GM13976 (cell line): ENCODE measurements around the gene LRP8.

Source experiments
- DNase-seq: peaks from one replicate; pipeline ENCODE4 v3.0.0; 2012; ENCODE audit warnings: low spot score
- in situ Hi-C: fragments of 300-500 bp; cut with MboI; formaldehyde crosslinking; loops from one replicate; pipeline ENCODE4 v1.12.0; 2022; ENCODE audit warnings: low sequenced_read_pairs, mixed read lengths, inconsistent platforms; ENCODE audit not compliant: unreplicated experiment
- TF ChIP-seq, protein P1 (sequence below): IDR thresholded peaks from 2 replicates; pipeline ENCODE4 v1.5.1; 2012; ENCODE audit warnings: borderline replicate concordance, mild to moderate bottlenecking; ENCODE audit not compliant: insufficient read depth; ENCODE audit errors: extremely low read depth, missing control alignments, control extremely low read depth

Gene LRP8

GRCh38 chr1:53317646-53318539 lies 10.0 kb downstream of the LRP8 start:
- in situ Hi-C loops, result no loop called here
- TF ChIP-seq, protein P1, sequence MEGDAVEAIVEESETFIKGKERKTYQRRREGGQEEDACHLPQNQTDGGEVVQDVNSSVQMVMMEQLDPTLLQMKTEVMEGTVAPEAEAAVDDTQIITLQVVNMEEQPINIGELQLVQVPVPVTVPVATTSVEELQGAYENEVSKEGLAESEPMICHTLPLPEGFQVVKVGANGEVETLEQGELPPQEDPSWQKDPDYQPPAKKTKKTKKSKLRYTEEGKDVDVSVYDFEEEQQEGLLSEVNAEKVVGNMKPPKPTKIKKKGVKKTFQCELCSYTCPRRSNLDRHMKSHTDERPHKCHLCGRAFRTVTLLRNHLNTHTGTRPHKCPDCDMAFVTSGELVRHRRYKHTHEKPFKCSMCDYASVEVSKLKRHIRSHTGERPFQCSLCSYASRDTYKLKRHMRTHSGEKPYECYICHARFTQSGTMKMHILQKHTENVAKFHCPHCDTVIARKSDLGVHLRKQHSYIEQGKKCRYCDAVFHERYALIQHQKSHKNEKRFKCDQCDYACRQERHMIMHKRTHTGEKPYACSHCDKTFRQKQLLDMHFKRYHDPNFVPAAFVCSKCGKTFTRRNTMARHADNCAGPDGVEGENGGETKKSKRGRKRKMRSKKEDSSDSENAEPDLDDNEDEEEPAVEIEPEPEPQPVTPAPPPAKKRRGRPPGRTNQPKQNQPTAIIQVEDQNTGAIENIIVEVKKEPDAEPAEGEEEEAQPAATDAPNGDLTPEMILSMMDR, result no peak

DNA sequence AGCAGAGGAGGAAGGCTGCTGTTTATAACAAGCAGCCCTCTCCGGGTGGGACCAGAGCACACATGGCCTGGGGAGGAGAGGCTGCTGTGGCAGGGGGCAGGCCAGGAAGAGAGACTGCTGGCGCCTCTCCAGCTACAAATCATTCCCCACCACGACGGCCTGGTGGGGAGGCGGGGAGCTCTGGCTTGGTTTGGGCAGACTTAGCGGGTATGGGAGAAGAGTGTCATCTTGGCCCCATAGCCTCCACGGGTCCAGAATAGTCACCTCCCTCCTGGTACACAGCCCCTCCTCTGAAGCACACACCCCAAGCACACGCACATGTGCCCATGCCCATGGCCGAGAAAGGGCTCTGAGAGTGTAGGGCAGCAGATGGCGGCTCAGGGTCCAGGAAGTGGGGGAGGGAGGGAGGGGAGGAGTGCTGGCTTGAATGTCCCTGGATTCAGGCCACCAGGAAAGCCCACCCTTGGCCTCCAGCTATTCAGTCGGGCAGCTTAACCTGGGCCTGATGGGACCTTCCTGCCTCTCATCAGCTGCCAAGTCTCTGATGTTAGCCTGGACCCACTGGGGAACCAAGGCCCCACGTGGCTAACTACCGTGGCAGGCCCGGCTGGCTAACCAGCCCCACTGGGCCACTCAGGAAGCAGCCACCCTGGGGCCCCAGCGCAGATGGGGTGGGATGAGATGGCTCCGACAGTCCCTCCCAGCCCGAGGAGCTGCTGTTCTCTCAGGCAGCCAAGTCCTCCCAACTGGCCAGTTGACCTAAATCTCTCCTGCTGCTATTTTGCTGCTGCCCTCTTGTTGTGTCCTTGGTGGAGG lies 10.9 kb downstream of the LRP8 start:
- in situ Hi-C loops, result no loop called here
- TF ChIP-seq, protein P1, result no peak
- no peak for DNase-seq

More at GRCh38 chr1:53317646-53318539, 10.0 kb downstream of the LRP8 start:
- DNase-seq, result no peak

DNA sequence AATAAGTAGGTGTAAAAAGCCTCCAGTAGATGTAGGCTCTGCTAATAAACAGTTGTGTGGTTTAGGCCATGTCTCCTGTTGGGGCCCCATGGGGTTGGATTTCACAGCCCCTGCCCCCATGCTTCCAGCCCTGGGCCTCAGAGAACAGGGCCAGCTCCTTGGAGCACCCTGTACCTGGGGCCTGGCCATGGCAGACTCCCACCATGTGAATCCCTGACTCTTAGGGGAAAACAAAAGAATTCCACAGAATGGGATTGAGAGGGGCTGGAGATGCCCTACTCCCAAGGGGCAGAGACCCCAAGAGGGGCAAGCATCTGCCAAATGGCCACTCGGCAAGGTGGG lies 11.5 kb downstream of the LRP8 start:
- no peak for DNase-seq
- in situ Hi-C loops, result no loop called here
- TF ChIP-seq, protein P1, result no peak

DNA sequence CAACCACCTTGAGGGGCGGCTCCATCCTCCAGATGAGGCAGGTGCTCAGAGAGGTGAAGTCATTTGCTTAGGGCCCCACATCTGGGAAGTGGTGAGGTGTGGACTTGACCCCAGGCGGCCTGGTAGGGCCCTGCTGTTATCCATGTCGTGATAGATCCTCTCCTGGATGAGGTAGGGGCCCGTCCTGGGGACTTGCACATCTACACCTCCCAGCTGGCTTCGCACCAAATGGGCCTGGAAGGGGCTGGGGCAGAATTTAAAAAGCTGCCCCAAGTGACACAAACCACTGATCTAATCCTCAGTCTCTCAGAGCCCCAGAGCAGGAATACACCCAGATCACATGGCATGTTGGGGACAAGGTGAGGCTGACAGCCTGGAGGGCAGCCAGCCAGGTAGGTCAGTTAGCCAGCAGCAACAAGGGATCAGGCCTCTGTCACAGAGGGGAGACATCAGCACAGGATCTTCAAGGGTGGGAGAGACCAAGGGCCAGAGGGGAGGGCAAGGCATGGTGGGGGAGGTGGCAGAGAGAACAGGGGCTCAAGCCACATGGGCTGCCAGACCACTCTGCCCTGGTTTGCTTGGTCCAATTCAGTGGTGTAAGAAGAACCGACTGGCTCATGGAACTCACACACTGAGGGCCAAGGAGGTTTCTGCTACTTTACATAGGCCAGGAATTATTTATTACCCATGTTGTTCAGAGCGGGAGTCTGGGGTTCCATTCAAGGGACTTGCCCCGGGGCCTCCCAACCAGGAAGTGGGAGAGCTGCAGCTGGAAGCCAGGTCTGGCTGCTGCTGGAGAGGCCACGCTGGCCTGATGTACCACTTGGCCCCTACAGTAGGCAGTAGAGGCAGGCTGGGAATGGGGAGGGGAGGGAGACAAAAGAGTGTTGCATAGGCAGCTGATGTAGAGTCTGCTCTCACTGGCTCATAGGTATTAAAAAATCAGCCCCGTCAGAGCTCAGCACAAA lies 12.1 kb downstream of the LRP8 start:
- DNase-seq, result no peak
- in situ Hi-C loops, result no loop called here
- TF ChIP-seq, protein P1, result no peak

DNA sequence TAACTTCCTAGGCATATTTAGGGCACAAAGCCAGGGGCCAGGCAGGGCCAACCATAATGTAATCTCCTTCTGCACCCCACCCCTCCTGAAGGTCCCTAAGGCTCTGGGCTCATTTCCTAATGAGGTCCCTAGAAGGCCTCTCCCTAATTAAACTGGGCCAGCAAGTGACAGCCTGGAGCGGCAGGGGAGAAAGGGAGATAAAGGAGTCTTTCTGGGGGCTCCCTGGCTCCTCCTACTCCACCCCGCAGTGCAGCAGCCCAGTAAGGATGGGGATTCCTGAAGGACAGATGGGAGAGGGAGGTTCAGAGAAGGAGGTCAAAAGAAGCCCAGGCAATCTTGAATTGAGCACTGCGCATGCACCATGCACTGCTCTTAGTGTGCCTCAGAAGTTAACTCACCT lies 12.8 kb downstream of the LRP8 start:
- in situ Hi-C loops, result no loop called here
- no peak for DNase-seq
- TF ChIP-seq, protein P1, result no peak

- TF ChIP-seq, protein P1, result no peak
- DNase-seq, result no peak
- in situ Hi-C loops, result no loop called here
These were observed 13.3 kb downstream of the LRP8 start for GRCh38 chr1:53314606-53315005.
